HG02884 (cell line): Measurements from ENCODE around the gene PECR.
A peak's percentile ranks its signal among the peaks of the same experiment; 100 is the strongest.
"Not testable (repeated sequence)": the region's sequence is repeated elsewhere in the genome, so short reads cannot be mapped to it uniquely, and the experiment has no call there.

ENCODE experiments used
- ATAC-seq: cut with Tn5 transposase; IDR thresholded peaks from one replicate; pipeline ENCODE4 v1.9.1; 2021; ENCODE audit warnings: mild to moderate bottlenecking, moderate library complexity; ENCODE audit not compliant: unreplicated experiment

Gene PECR

GRCh38 chr2:216031960-216032689 is 49.5 kb downstream of the PECR start:
- peak; percentile 80 for ATAC-seq

GRCh38 chr2:216030216-216030615 is 51.4 kb downstream of the PECR start:
- ATAC-seq, result no peak

- no peak for ATAC-seq
Observed at GRCh38 chr2:216029416-216030129, 52.0 kb downstream of the PECR start.

- no peak for ATAC-seq
Observed at GRCh38 chr2:216024779-216025336, 56.8 kb downstream of the PECR start.

- peak; percentile 93 for ATAC-seq
Observed at GRCh38 chr2:216023055-216023648, 58.5 kb downstream of the PECR start.

GRCh38 chr2:216021768-216022565 is 59.6 kb downstream of the PECR start:
- ATAC-seq, result no peak

GRCh38 chr2:216018709-216019108 is 62.9 kb downstream of the PECR start:
- ATAC-seq, result no peak

- ATAC-seq, result no peak
Observed at GRCh38 chr2:216017365-216017764, 64.2 kb downstream of the PECR start.

GRCh38 chr2:216016581-216016980 is 65.0 kb downstream of the PECR start:
- ATAC-seq, result no peak

GRCh38 chr2:216015722-216016464 is 65.7 kb downstream of the PECR start:
- ATAC-seq, result peak; percentile 82

GRCh38 chr2:216014986-216015385 is 66.6 kb downstream of the PECR start:
- ATAC-seq, result no peak

GRCh38 chr2:216014006-216014405 is 67.6 kb downstream of the PECR start:
- no peak for ATAC-seq

GRCh38 chr2:216013080-216013909 is 68.3 kb downstream of the PECR start, which contains the start of gene MREG:
Gene MREG (minus strand): TSS chr2:216013551. CDS start chr2:216013327, 224 bp downstream.
- peak; percentile 40 for ATAC-seq

- no peak for ATAC-seq
Observed at GRCh38 chr2:216012830-216013079, 68.9 kb downstream of the PECR start.

GRCh38 chr2:216012133-216012829 is 69.3 kb downstream of the PECR start:
- ATAC-seq, result no peak

- ATAC-seq, result not testable (repeated sequence)
Observed at GRCh38 chr2:216009215-216009614, 72.4 kb downstream of the PECR start.

- ATAC-seq, result no peak
Observed at GRCh38 chr2:216008387-216008786, 73.2 kb downstream of the PECR start.

- peak; percentile 40 for ATAC-seq
Observed at GRCh38 chr2:216006164-216006663, 75.4 kb downstream of the PECR start.
